Measurements from ENCODE around the gene UBXN10. TPM values are rescaled to one million over a fixed set of nuclear protein-coding genes. Genes with fewer than 3 reads are reported as not detected.
"Not testable (repeated sequence)": the region's sequence is repeated elsewhere in the genome, so short reads cannot be mapped to it uniquely, and the experiment has no call there.

Gene UBXN10
- polyA plus RNA-seq, 1 donor = 5.8 TPM

- no peak for DNase-seq
Observed at GRCh38 chr1:20199403-20199802, 13.5 kb downstream of the UBXN10 start.

GRCh38 chr1:20199840-20200239, 13.9 kb downstream of the UBXN10 start:
- no peak for DNase-seq

- no peak for DNase-seq
Observed at GRCh38 chr1:20200966-20201365, 15.1 kb downstream of the UBXN10 start.

- no peak for DNase-seq
Observed at GRCh38 chr1:20202166-20202565, 16.3 kb downstream of the UBXN10 start.

GRCh38 chr1:20207546-20207945, 21.6 kb downstream of the UBXN10 start:
- DNase-seq = no peak

GRCh38 chr1:20209471-20209870, 23.6 kb downstream of the UBXN10 start:
- DNase-seq = no peak

GRCh38 chr1:20210736-20211460, 25.0 kb downstream of the UBXN10 start:
- no peak for DNase-seq

- no peak for DNase-seq
Observed at GRCh38 chr1:20211511-20211931, 25.6 kb downstream of the UBXN10 start.

- DNase-seq = no peak
Observed at GRCh38 chr1:20212085-20212684, 26.3 kb downstream of the UBXN10 start.

- DNase-seq = peak; percentile 79
Observed at GRCh38 chr1:20212685-20213331, 26.9 kb downstream of the UBXN10 start.

GRCh38 chr1:20215716-20216115, 29.8 kb downstream of the UBXN10 start:
- DNase-seq = no peak

- no peak for DNase-seq
Observed at GRCh38 chr1:20216574-20216973, 30.7 kb downstream of the UBXN10 start.

GRCh38 chr1:20219053-20219452, 33.2 kb downstream of the UBXN10 start:
- not testable (repeated sequence) for DNase-seq

- no peak for DNase-seq
Observed at GRCh38 chr1:20220036-20220435, 34.1 kb downstream of the UBXN10 start.

- no peak for DNase-seq
Observed at GRCh38 chr1:20223106-20223505, 37.2 kb downstream of the UBXN10 start.

GRCh38 chr1:20223551-20224419, 37.9 kb downstream of the UBXN10 start:
- no peak for DNase-seq

GRCh38 chr1:20224546-20224945, 38.6 kb downstream of the UBXN10 start:
- no peak for DNase-seq

- no peak for DNase-seq
Observed at GRCh38 chr1:20227704-20228103, 41.8 kb downstream of the UBXN10 start.

- DNase-seq = no peak
Observed at GRCh38 chr1:20228314-20228825, 42.5 kb downstream of the UBXN10 start.

- no peak for DNase-seq
Observed at GRCh38 chr1:20229171-20229570, 43.3 kb downstream of the UBXN10 start.

GRCh38 chr1:20232564-20232963, 46.7 kb downstream of the UBXN10 start:
- not testable (repeated sequence) for DNase-seq

GRCh38 chr1:20233394-20233793, 47.5 kb downstream of the UBXN10 start:
- no peak for DNase-seq
